GM06990 (cell line): ENCODE results near the gene TEK.

Source experiments
- DNase-seq: peaks from one replicate; pipeline ENCODE4 v3.0.0-alpha.2; 2011; ENCODE audit not compliant: insufficient read length; ENCODE audit errors: extremely low read depth
- H3K27me3 ChIP-seq: replicated peaks from 2 replicates; pipeline ENCODE4 v1.6.0; 2011; ENCODE audit warnings: low read length; ENCODE audit not compliant: control insufficient read depth, insufficient read depth
- H3K36me3 ChIP-seq: 2 replicates; pipeline ENCODE4 v1.5.1; 2011; ENCODE audit warnings: low read length; ENCODE audit not compliant: control insufficient read depth, insufficient read depth
- H3K4me3 ChIP-seq: replicated peaks from 2 replicates; pipeline ENCODE4 v1.5.1; 2011; ENCODE audit warnings: low read depth, mild to moderate bottlenecking, control low read depth, low read length
- CTCF ChIP-seq: IDR thresholded peaks from 2 replicates; pipeline ENCODE4 v1.5.1; 2011; ENCODE audit warnings: low read length, control low read depth, mild to moderate bottlenecking, inconsistent platforms; ENCODE audit not compliant: insufficient read depth, poor library complexity, severe bottlenecking

The TEK gene

GRCh38 chr9:27189426-27189825, 80.4 kb downstream of the TEK start:
- H3K36me3 ChIP-seq = no peaks in the 10 kb centered on the region
- no peak for DNase-seq
- TF ChIP-seq CTCF = no peak
- H3K4me3 ChIP-seq = no peak overlapping the region
- no peaks in the 10 kb centered on the region for H3K27me3 ChIP-seq

DNA sequence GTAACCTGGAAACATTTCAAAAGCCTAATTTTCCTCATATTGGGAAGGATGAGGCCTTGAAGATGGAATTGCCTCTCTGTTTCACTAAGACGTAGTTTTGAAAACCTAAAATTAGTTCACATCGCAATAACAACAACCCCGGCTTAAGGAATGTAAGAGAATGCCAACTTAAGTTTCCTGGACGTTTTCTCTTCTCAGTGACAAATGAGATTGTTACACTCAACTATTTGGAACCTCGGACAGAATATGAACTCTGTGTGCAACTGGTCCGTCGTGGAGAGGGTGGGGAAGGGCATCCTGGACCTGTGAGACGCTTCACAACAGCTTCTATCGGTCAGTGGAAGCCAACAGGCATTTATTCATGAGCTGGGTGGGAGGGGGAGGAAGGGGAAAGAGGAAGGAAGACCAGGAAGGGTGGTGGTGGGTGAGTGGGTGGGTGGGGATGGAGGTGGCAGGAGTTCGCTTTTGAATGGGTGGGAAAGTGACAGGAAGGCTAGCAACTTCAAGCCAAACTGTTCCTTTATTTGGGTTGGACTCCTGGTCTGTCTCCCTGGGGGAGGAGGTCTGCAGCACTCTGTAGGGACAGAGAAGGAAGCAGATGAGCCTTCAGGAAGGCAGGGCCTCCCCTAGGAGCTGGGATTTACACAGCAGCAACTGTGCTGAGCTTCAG, 83.4 kb downstream of the TEK start:
- Histone ChIP-seq H3K36me3 (no peaks in the 10 kb centered on the region), H3K4me3 (no peak overlapping the region), H3K27me3 (no peaks in the 10 kb centered on the region)
- DNase-seq = no peak
- TF ChIP-seq CTCF = no peak

GRCh38 chr9:27193886-27194285, 84.9 kb downstream of the TEK start:
- no peak overlapping the region for H3K4me3 ChIP-seq
- no peak for TF ChIP-seq CTCF
- no peaks in the 10 kb centered on the region for H3K27me3 ChIP-seq
- no peaks in the 10 kb centered on the region for H3K36me3 ChIP-seq
- DNase-seq = no peak

GRCh38 chr9:27194401-27195091, 85.5 kb downstream of the TEK start:
- TF ChIP-seq CTCF = no peak
- DNase-seq = no peak
- Histone ChIP-seq H3K36me3 (no peaks in the 10 kb centered on the region), H3K27me3 (no peaks in the 10 kb centered on the region), H3K4me3 (no peak overlapping the region)

- Histone ChIP-seq H3K4me3 (no peak overlapping the region), H3K27me3 (no peaks in the 10 kb centered on the region), H3K36me3 (no peaks in the 10 kb centered on the region)
- no peak for DNase-seq
- TF ChIP-seq CTCF = no peak
Measured at GRCh38 chr9:27195191-27195590, 86.2 kb downstream of the TEK start.
